HG02610 (cell line): ENCODE measurements around the gene LGALS4.
"Not testable (repeated sequence)": the region's sequence is repeated elsewhere in the genome, so short reads cannot be mapped to it uniquely, and the experiment has no call there.

Experiments
- ATAC-seq: cut with Tn5 transposase; IDR thresholded peaks from one replicate; pipeline ENCODE4 v1.9.1; 2021; ENCODE audit warnings: mild to moderate bottlenecking, moderate library complexity; ENCODE audit not compliant: unreplicated experiment

LGALS4 gene

GRCh38 chr19:38812841-38813320, at the start of gene LGALS4:
Gene LGALS4, minus strand, starts transcription at chr19:38812945. Its CDS starts 59 bp downstream, at chr19:38812886.
- ATAC-seq, result no peak

- ATAC-seq, result no peak
These were observed 48.6 kb upstream of the LGALS4 start for GRCh38 chr19:38861368-38861767.

- not testable (repeated sequence) for ATAC-seq
These were observed 47.0 kb upstream of the LGALS4 start for GRCh38 chr19:38859631-38860204.

GRCh38 chr19:38856813-38857212, 44.1 kb upstream of the LGALS4 start:
- ATAC-seq, result no peak

GRCh38 chr19:38855751-38856150, 43.0 kb upstream of the LGALS4 start:
- not testable (repeated sequence) for ATAC-seq

- ATAC-seq, result not testable (repeated sequence)
These were observed 42.2 kb upstream of the LGALS4 start for GRCh38 chr19:38854961-38855360.

- ATAC-seq, result no peak
These were observed 40.5 kb upstream of the LGALS4 start for GRCh38 chr19:38853214-38853613.

GRCh38 chr19:38852231-38853044, 39.7 kb upstream of the LGALS4 start:
- no peak for ATAC-seq

- ATAC-seq, result no peak
These were observed 39.0 kb upstream of the LGALS4 start for GRCh38 chr19:38851622-38852230.

- ATAC-seq, result no peak
These were observed 38.4 kb upstream of the LGALS4 start for GRCh38 chr19:38850976-38851621.

- ATAC-seq, result peak; percentile 71
These were observed 37.8 kb upstream of the LGALS4 start for GRCh38 chr19:38850436-38850975.

- ATAC-seq, result peak; percentile 56
These were observed 37.2 kb upstream of the LGALS4 start, which contains the start of gene HNRNPL for GRCh38 chr19:38849860-38850435. Gene HNRNPL, minus strand, starts transcription at chr19:38849986. Its CDS starts 20 bp downstream, at chr19:38849966.

GRCh38 chr19:38849147-38849859, 36.6 kb upstream of the LGALS4 start:
- ATAC-seq, result peak; percentile 25

GRCh38 chr19:38848299-38849146, 35.8 kb upstream of the LGALS4 start:
- no peak for ATAC-seq

- no peak for ATAC-seq
These were observed 33.4 kb upstream of the LGALS4 start for GRCh38 chr19:38846097-38846496.

- no peak for ATAC-seq
These were observed 32.8 kb upstream of the LGALS4 start for GRCh38 chr19:38845374-38846024.

GRCh38 chr19:38844093-38844686, 31.4 kb upstream of the LGALS4 start:
- no peak for ATAC-seq

GRCh38 chr19:38843175-38843758, 30.5 kb upstream of the LGALS4 start:
- ATAC-seq, result no peak
